Natural killer cell (primary cell): ENCODE results near the gene LRRN1. TPM values are rescaled to one million over a fixed set of nuclear protein-coding genes. Genes with fewer than 3 reads are reported as not detected.

Experiments
- ATAC-seq, 3 donors: fragments of 150-1000 bp in 2 of 3; fragments of 200-7000 bp in 1 of 3; cut with Tn5 transposase; 1 replicate in 1 of 3; 2 replicates in 2 of 3; pipeline ENCODE4 v1.10.0; 2021; ENCODE audit warnings: mild to moderate bottlenecking in 2 of 3, moderate library complexity in 2 of 3
- DNase-seq, 2 donors: peaks; one replicate each; pipeline versions ENCODE4 v3.0.0 to v3.0.0-alpha.2; 2013 to 2021; ENCODE audit warnings: mixed read lengths in 1 of 2
- H3K27ac ChIP-seq: one replicate; pipeline ENCODE4 v1.5.1; 2013; ENCODE audit warnings: mild to moderate bottlenecking, low read length
- H3K27me3 ChIP-seq: one replicate; pipeline ENCODE4 v1.6.1; 2013; ENCODE audit warnings: low read length; ENCODE audit not compliant: control insufficient read depth, insufficient read depth
- H3K36me3 ChIP-seq: one replicate; pipeline ENCODE4 v1.6.1; 2013; ENCODE audit warnings: low read length; ENCODE audit not compliant: control insufficient read depth, insufficient read depth
- H3K4me1 ChIP-seq: one replicate; pipeline ENCODE4 v1.6.1; 2013; ENCODE audit warnings: low read length; ENCODE audit not compliant: control insufficient read depth, insufficient read depth
- H3K4me3 ChIP-seq: one replicate; pipeline ENCODE4 v1.5.1; 2013; ENCODE audit warnings: low read length
- H3K9me3 ChIP-seq: one replicate; pipeline ENCODE4 v1.6.1; 2013; ENCODE audit warnings: low read length; ENCODE audit not compliant: control insufficient read depth, insufficient read depth
- H3K27ac Mint-ChIP-seq, 2 donors: one replicate each; pipeline ENCODE4 v1.8.0; 2022; ENCODE audit warnings: mild to moderate bottlenecking in 2 of 2, mixed read lengths in 2 of 2, moderate library complexity in 1 of 2
- H3K27me3 Mint-ChIP-seq, 2 donors: one replicate each; pipeline ENCODE4 v1.8.0; 2022; ENCODE audit warnings: low read depth in 2 of 2, mixed read lengths in 2 of 2
- H3K36me3 Mint-ChIP-seq: one replicate; pipeline ENCODE4 v1.8.0; 2022; ENCODE audit warnings: mixed read lengths
- H3K4me1 Mint-ChIP-seq, 2 donors: one replicate each; pipeline ENCODE4 v1.8.0; 2022; ENCODE audit warnings: mixed read lengths in 2 of 2
- H3K4me3 Mint-ChIP-seq: one replicate; pipeline ENCODE4 v1.8.0; 2022; ENCODE audit warnings: mild to moderate bottlenecking, moderate library complexity, mixed read lengths
- H3K9me3 Mint-ChIP-seq, 2 donors: one replicate each; pipeline ENCODE4 v1.8.0; 2022; ENCODE audit warnings: mixed read lengths in 2 of 2
- CTCF ChIP-seq: fragments of 200-600 bp; IDR thresholded peaks from one replicate; pipeline ENCODE4 v1.8.0; 2022; ENCODE audit warnings: antibody characterized with exemption
- WGBS: methylation state at CpG from one replicate; pipeline ENCODE4 v1.1.7; 2013; ENCODE audit warnings: missing lambda C conversion rate; ENCODE audit not compliant: insufficient coverage; 5-methylcytosine and 5-hydroxymethylcytosine counted together
- intact Hi-C: fragments of 100-400 bp; cut with micrococcal nuclease; formaldehyde crosslinking; loops from one replicate; pipeline ENCODE4 v1.14.2; 2022
- total RNA-seq, 4 donors: library from RNA; stranded (reverse); fragments of 120-200 nt in 1 of 4; gene quantifications; one replicate each; pipeline versions ENCODE4 v1.2.3 to v1.2.4, GENCODE V29; 2013 to 2022

LRRN1 gene
- total RNA-seq, 3 donors from 2014 or later (not counting 1 experiment from before 2014, with no cell fraction given), result 0.85 to 1.6 (median 0.99) TPM

- Mint-ChIP-seq H3K4me3 (no peak overlapping the region), H3K9me3 (peaks cover 8 to 17% of the 10 kb centered on the region in 2 donors), H3K4me1 (no peaks in the 10 kb centered on the region), H3K36me3 (peaks cover 5% of the 10 kb centered on the region), H3K27me3 (no peaks in the 10 kb centered on the region), H3K27ac (no peak overlapping the region)
- intact Hi-C loops, result no loop called here
- Histone ChIP-seq H3K4me1 (no peaks in the 10 kb centered on the region), H3K27ac (no peak overlapping the region), H3K9me3 (peaks cover 8% of the 10 kb centered on the region), H3K4me3 (no peak overlapping the region), H3K36me3 (no peaks in the 10 kb centered on the region), H3K27me3 (no peaks in the 10 kb centered on the region)
- ATAC-seq, result no peak
- 40% methylated on average over 4 of the region's 4 CpGs for WGBS
- TF ChIP-seq CTCF, result no peak
- no peak for DNase-seq
Measured at GRCh38 chr3:3893590-3893989, 94.4 kb downstream of the LRRN1 start.
